Measurements from ENCODE around the gene GSE1. TPM values are rescaled to one million over a fixed set of nuclear protein-coding genes. Genes with fewer than 3 reads are reported as not detected.
"Not testable (repeated sequence)": the region's sequence is repeated elsewhere in the genome, so short reads cannot be mapped to it uniquely, and the experiment has no call there.

GSE1 gene
- total and polyA plus RNA-seq, 8 donors: 84.8 to 148 (median 112) TPM

DNA sequence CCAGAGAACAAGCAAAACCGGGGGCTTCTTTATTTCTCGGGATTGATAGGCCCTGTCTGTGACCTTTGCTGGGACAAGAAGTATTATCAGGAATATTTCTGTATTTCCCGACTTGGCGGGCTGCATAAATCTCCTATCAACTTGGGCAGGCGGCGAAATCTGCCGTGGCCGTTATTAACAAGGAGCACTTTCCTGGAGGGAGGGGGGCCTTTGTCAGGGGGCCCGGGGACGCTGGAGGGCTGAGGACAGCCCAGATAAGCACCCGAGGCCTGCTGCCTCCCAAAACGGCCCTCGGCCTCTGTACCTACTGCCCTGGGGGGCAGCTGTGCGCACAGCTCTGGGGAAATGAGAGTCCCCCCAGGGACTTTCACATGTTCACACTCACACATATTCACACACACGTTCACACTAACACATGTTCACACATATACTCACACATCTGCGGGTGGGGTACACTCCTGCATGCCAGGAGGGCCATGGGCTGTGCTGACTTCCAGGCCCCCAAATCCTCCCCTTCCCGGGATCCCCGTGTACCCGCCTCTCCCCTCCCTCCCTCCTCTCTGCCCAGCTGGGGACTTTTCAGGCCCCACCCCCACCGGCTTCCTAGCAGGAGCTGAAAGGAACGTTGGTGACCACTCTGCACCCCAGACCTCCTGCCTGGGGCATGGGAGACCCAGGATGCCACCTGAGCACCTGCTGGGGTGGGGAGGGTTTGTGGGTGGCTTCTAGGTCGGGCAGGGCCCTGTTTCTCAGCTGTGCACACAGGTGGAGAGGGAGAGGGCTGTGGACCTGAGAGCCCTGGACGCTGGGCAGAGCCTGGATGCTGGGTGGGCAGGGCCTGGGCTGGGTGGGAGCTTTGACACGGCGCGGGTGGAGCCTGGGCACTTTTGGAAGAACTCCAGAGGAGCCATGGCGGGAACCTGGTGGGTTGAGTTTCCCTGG, 24.3 kb upstream of the GSE1 start:
- H3K36me3 ChIP-seq: no peaks in the 10 kb centered on the region
- H3K4me1 ChIP-seq: peaks cover 2 to 35% of the 10 kb centered on the region in 2 donors
- ATAC-seq (no peak), DNase-seq (no peak)
- intact Hi-C loops (cut with DNase I): no loop called here
- H3K4me3 ChIP-seq: no peak overlapping the region
- TF ChIP-seq, protein P1, sequence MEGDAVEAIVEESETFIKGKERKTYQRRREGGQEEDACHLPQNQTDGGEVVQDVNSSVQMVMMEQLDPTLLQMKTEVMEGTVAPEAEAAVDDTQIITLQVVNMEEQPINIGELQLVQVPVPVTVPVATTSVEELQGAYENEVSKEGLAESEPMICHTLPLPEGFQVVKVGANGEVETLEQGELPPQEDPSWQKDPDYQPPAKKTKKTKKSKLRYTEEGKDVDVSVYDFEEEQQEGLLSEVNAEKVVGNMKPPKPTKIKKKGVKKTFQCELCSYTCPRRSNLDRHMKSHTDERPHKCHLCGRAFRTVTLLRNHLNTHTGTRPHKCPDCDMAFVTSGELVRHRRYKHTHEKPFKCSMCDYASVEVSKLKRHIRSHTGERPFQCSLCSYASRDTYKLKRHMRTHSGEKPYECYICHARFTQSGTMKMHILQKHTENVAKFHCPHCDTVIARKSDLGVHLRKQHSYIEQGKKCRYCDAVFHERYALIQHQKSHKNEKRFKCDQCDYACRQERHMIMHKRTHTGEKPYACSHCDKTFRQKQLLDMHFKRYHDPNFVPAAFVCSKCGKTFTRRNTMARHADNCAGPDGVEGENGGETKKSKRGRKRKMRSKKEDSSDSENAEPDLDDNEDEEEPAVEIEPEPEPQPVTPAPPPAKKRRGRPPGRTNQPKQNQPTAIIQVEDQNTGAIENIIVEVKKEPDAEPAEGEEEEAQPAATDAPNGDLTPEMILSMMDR (IDR thresholded peaks at IDR 0.05): no peak
- no peak overlapping the region for H3K27ac ChIP-seq
- no peaks in the 10 kb centered on the region for H3K27me3 ChIP-seq
- no peaks in the 10 kb centered on the region for H3K9me3 ChIP-seq

DNA sequence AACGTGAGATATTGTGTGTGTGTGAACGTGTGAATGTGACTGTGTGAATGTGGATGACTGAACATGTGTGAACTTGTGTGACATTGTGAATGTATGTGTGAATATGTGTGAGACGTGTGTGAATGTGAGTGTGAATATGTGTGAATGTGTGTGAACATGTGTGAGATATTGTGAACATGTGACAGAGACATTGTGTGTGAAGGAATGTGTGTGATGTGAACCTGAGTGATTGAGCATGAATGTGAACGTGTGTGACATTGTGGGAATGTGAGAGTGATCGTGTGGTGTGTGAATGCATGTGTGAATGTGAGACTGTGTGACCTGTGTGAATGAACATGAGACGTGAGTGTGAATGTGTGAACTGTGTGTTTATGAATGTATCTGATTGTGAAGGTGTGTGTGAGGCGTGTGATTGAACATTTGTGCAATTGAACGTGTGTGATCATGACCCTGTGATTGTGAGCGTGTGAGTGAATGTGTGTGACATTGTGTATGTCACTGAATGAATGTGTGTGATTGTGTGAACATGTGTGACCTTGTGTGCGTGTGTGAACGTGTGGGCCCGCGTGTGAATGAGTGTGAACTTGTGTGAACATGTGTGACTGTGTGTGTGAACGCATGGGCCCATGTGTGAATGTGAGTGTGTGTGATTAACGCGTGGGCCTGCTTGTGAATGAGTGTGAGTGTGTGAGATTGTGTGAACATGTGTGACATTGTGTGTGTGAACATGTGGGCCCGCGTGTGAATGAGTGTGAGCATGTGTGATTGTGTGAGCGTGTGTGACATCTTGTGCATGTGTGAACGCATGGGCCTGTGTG, 23.2 kb upstream of the GSE1 start:
- peaks cover 2 to 34% of the 10 kb centered on the region in 2 donors for H3K4me1 ChIP-seq
- intact Hi-C loops (cut with DNase I): no loop called here
- no peaks in the 10 kb centered on the region for H3K27me3 ChIP-seq
- H3K4me3 ChIP-seq: no peak overlapping the region
- TF ChIP-seq, protein P1 (IDR thresholded peaks at IDR 0.05): no peak
- DNase-seq (no peak), ATAC-seq (no peak)
- H3K36me3 ChIP-seq: no peaks in the 10 kb centered on the region
- no peaks in the 10 kb centered on the region for H3K9me3 ChIP-seq
- H3K27ac ChIP-seq: no peak overlapping the region

DNA sequence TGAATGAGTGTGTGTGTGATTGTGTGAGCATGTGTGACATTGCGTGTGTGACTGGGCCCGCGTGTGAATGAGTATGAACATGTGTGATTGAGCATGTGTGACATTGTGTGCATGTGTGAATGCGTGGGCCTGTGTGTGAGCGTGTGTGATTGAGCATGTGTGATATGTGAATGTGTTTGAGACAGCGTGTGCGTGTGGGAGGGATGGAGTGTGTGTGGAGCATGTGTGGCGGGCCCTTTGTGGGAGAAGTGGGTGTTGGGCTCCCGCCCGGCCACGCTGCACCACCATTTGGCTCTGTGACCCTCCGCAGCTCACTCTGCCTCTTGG, 22.7 kb upstream of the GSE1 start:
- no peak overlapping the region for H3K27ac ChIP-seq
- H3K36me3 ChIP-seq: no peaks in the 10 kb centered on the region
- intact Hi-C loops (cut with DNase I): no loop called here
- ATAC-seq: no peak
- no peaks in the 10 kb centered on the region for H3K27me3 ChIP-seq
- no peaks in the 10 kb centered on the region for H3K9me3 ChIP-seq
- H3K4me3 ChIP-seq: no peak overlapping the region
- DNase-seq: no peak
- H3K4me1 ChIP-seq: peaks cover 2 to 28% of the 10 kb centered on the region in 2 donors
- TF ChIP-seq, protein P1 (IDR thresholded peaks at IDR 0.05): no peak

DNA sequence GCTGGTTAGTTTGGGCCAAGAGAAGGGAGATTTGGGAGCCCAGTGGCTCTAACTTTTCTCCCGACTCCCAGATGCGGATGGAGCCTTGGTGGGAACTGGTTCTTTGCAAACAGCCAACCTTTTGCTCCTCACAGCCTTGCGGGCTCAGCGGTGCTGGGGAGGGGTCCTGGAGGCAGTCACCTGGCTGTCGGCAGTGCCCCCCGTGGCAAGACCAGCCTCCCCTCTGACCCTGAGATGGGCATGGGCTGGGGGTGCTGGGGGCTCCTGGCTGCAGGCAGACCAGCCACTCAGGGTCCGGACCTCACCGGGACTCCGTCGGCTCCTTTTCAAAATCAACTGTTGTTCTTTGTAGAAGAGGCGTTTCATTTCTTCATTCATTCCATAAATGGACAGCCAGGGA, 21.7 kb upstream of the GSE1 start:
- intact Hi-C loops (cut with DNase I): no loop called here
- ATAC-seq (no peak), DNase-seq (no peak)

DNA sequence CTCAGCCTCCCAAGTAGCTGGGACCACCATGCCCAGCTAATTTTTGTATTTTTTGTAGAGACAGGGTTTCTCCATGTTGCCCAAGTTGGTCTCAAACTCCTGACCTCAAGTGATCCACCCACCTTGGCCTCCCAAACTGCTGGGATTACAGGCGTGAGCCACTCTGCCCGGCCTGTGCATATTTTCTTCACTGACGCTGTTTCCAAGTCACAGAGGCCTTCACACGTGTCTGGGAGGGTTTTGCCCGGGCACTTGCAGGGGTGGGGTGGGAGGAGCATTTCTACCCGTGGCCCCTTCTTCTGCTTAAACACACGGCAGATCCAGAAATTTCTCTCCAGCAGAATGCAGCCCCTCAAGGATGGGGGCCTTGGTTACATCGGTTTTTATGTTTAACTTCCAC, 20.8 kb upstream of the GSE1 start:
- ATAC-seq; H3K9me3 ChIP-seq; H3K4me3 ChIP-seq; H3K27ac ChIP-seq; H3K36me3 ChIP-seq; H3K27me3 ChIP-seq; intact Hi-C loops (cut with DNase I); DNase-seq: not testable (repeated sequence)
- peaks cover 0 to 19% of the 10 kb centered on the region in 2 donors for H3K4me1 ChIP-seq

More for the DNA sequence above, 21.7 kb upstream of the GSE1 start:
- H3K4me3 ChIP-seq: no peak overlapping the region
- H3K36me3 ChIP-seq: no peaks in the 10 kb centered on the region
- no peaks in the 10 kb centered on the region for H3K9me3 ChIP-seq
- TF ChIP-seq, protein P1 (IDR thresholded peaks at IDR 0.05): no peak
- no peaks in the 10 kb centered on the region for H3K27me3 ChIP-seq
- H3K4me1 ChIP-seq: peaks cover 2 to 26% of the 10 kb centered on the region in 2 donors
- no peak overlapping the region for H3K27ac ChIP-seq

All from left lung (tissue), 10 donors.